K562 (cell line): ENCODE measurements around the gene RHBDF2.
"Not testable (repeated sequence)": the region's sequence is repeated elsewhere in the genome, so short reads cannot be mapped to it uniquely, and the experiment has no call there.

Experiments used
- HMG20B ChIP-seq: fragments of 250-450 bp; sonication (Bioruptor Pico); IDR thresholded peaks from 2 replicates; pipeline ENCODE4 v1.5.0; 2021; ENCODE audit warnings: mild to moderate bottlenecking
- NR2C2 ChIP-seq, 2 experiments: fragments of 200-800 bp in 1 of 2; sonication (Bioruptor generic) in 1 of 2; sonication (generic) in 1 of 2; formaldehyde crosslinking in 1 of 2; IDR thresholded peaks; 2 replicates each; pipeline versions ENCODE4 v1.6.1 to v1.8.0; 2016 to 2022; ENCODE audit warnings: mild to moderate bottlenecking in 1 of 2, missing compliant biosample characterization in 1 of 2, missing genetic modification characterization in 1 of 2, missing genetic modification reagents in 1 of 2
- SLC30A9 ChIP-seq: fragments of 250-450 bp; sonication (Bioruptor Pico); IDR thresholded peaks from 2 replicates; pipeline ENCODE4 v1.8.0; 2022; ENCODE audit warnings: mild to moderate bottlenecking, moderate library complexity
- TCF3 ChIP-seq: sonication (generic); formaldehyde crosslinking; IDR thresholded peaks from 2 replicates; pipeline ENCODE4 v1.4.0; 2020; ENCODE audit warnings: mild to moderate bottlenecking, missing genetic modification reagents
- TEAD4 ChIP-seq, 2 experiments: sonication (generic) in 1 of 2; formaldehyde crosslinking in 1 of 2; IDR thresholded peaks; 2 replicates each; pipeline versions ENCODE4 v1.6.1 to v1.8.0; 2012 to 2022; ENCODE audit warnings: borderline replicate concordance in 1 of 2, inconsistent platforms in 1 of 2, low read length in 1 of 2, mild to moderate bottlenecking in 1 of 2, missing genetic modification reagents in 1 of 2
- ZFX ChIP-seq: sonication (generic); formaldehyde crosslinking; IDR thresholded peaks from 2 replicates; pipeline ENCODE4 v1.8.0; 2022; ENCODE audit warnings: mild to moderate bottlenecking, missing genetic modification reagents, moderate library complexity
- TF ChIP-seq, protein P1 (sequence below), 3 experiments: IDR thresholded peaks in 2 of 3; conservative IDR thresholded peaks in 1 of 3; 2 replicates each; pipeline ENCODE4 v1.5.1; 2011 to 2012; ENCODE audit warnings: low read length in 3 of 3, mild to moderate bottlenecking in 3 of 3, control low read depth in 2 of 3, improper control_type of control experiment in 1 of 3, inconsistent platforms in 1 of 3, low read depth in 1 of 3, mixed read lengths in 1 of 3, moderate library complexity in 1 of 3; ENCODE audit not compliant: insufficient read depth in 2 of 3

DNA sequence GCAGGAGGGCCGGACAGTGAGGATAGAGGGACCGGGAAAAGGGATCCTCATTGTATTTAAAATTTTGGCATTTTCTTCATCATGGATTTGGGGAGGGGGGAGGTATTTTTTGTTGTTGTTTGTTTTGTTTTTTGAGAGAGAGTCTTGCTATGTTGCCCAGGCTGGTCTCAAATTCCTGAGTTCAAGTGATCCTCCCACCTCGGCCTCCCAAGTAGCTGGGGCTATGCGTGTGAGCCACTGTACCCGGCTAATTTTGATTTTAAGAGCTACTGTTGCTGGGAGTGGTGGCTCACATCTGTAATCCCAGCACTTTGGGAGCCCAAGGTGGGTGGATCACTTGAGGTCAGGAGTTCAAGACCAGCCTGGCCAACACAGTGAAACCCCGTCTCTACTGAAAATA is 13.1 kb upstream of the RHBDF2 start:
- not testable (repeated sequence) for TF ChIP-seq SLC30A9 (CRISPR knock-in tag); TCF3 (CRISPR knock-in tag); NR2C2 (CRISPR knock-in tag; IDR thresholded peaks at IDR 0.05); NR2C2 (tag; IDR thresholded peaks at IDR 0.05); HMG20B; ZFX (CRISPR knock-in tag); TEAD4 (IDR thresholded peaks at IDR 0.05; ENCODE audit: low read length); TEAD4 (CRISPR knock-in tag; IDR thresholded peaks at IDR 0.05; ENCODE audit: borderline replicate concordance)
- TF ChIP-seq, protein P1, sequence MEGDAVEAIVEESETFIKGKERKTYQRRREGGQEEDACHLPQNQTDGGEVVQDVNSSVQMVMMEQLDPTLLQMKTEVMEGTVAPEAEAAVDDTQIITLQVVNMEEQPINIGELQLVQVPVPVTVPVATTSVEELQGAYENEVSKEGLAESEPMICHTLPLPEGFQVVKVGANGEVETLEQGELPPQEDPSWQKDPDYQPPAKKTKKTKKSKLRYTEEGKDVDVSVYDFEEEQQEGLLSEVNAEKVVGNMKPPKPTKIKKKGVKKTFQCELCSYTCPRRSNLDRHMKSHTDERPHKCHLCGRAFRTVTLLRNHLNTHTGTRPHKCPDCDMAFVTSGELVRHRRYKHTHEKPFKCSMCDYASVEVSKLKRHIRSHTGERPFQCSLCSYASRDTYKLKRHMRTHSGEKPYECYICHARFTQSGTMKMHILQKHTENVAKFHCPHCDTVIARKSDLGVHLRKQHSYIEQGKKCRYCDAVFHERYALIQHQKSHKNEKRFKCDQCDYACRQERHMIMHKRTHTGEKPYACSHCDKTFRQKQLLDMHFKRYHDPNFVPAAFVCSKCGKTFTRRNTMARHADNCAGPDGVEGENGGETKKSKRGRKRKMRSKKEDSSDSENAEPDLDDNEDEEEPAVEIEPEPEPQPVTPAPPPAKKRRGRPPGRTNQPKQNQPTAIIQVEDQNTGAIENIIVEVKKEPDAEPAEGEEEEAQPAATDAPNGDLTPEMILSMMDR (IDR thresholded peaks at IDR 0.05 in 2 of 3, conservative IDR thresholded peaks at IDR 0.05 in 1 of 3; ENCODE audit: insufficient read depth in 2 of 3, low read depth in 1 of 3, low read length in 3 of 3) = not testable (repeated sequence)
